Colonic mucosa (tissue), 4 donors: ENCODE results near the gene GUCA1C. TPM values are rescaled to one million over a fixed set of nuclear protein-coding genes. Genes with fewer than 3 reads are reported as not detected.

ENCODE experiments used
- DNase-seq: peaks from one replicate; pipeline ENCODE4 v3.0.0-alpha.2; 2020
- H3K27ac ChIP-seq: fragments of 200-600 bp; one replicate; pipeline ENCODE4 v1.8.0; 2021
- H3K27me3 ChIP-seq: fragments of 200-600 bp; one replicate; pipeline ENCODE4 v1.8.0; 2021
- H3K36me3 ChIP-seq: fragments of 200-600 bp; one replicate; pipeline ENCODE4 v1.8.0; 2021
- H3K4me1 ChIP-seq: fragments of 200-600 bp; one replicate; pipeline ENCODE4 v1.8.0; 2021; ENCODE audit warnings: mild to moderate bottlenecking
- H3K4me3 ChIP-seq: fragments of 200-600 bp; one replicate; pipeline ENCODE4 v1.8.0; 2021
- H3K9ac ChIP-seq, 2 donors: one replicate each; pipeline ENCODE4 v1.7.0; 2013; ENCODE audit warnings: control low read depth in 2 of 2, low read depth in 2 of 2, low read length in 2 of 2
- H3K9me3 ChIP-seq: fragments of 200-600 bp; one replicate; pipeline ENCODE4 v1.8.0; 2021
- CTCF ChIP-seq: fragments of 200-600 bp; IDR thresholded peaks from one replicate; pipeline ENCODE4 v1.8.0; 2022; ENCODE audit warnings: antibody characterized with exemption, mild to moderate bottlenecking
- intact Hi-C: fragments of 100-400 bp; cut with DNase I; formaldehyde crosslinking; loops from one replicate; pipeline ENCODE4 v1.14.1; 2022
- total RNA-seq, 2 donors: library from RNA; stranded (reverse); fragmentation: NEBNext Ultra II Directional in 1 of 2; extraction: Animal tissue kit (Norgen Biotek cat#: 25700) in 1 of 2; gene quantifications; one replicate each; pipeline ENCODE4 v1.2.1, GENCODE V29; 2021
- donor health status: healthy.
- donor health status: DM: no; HTN: no; CAD: no.
- donor health status: DM: no; HTN: no; CAD: no.

The GUCA1C gene
- total RNA-seq, 2 donors from 2014 or later, result not detected

- DNase-seq, result no peak
- intact Hi-C loops, result no loop called here
- Histone ChIP-seq H3K4me3 (no peak overlapping the region), H3K27ac (no peak overlapping the region), H3K9me3 (no peaks in the 10 kb centered on the region), H3K4me1 (no peaks in the 10 kb centered on the region), H3K9ac (no peak overlapping the region), H3K27me3 (no peaks in the 10 kb centered on the region), H3K36me3 (no peaks in the 10 kb centered on the region)
- TF ChIP-seq CTCF, result no peak
Measured at GRCh38 chr3:108862865-108863798, 90.5 kb downstream of the GUCA1C start.

GRCh38 chr3:108861401-108861800 is 92.3 kb downstream of the GUCA1C start:
- no peaks in the 10 kb centered on the region for H3K36me3 ChIP-seq
- H3K9ac ChIP-seq, result no peak overlapping the region
- no peak overlapping the region for H3K27ac ChIP-seq
- intact Hi-C loops, result no loop called here
- no peaks in the 10 kb centered on the region for H3K27me3 ChIP-seq
- H3K4me1 ChIP-seq, result no peaks in the 10 kb centered on the region
- H3K9me3 ChIP-seq, result no peaks in the 10 kb centered on the region
- no peak for TF ChIP-seq CTCF
- no peak for DNase-seq
- no peak overlapping the region for H3K4me3 ChIP-seq

Other genes with a start within 250 kb of the GUCA1C start
- gene RETNLB, start 196.5 kb downstream of the GUCA1C start, total RNA-seq, result 100 to 1,000 TPM in 1 of 2 donors, 10 to 100 TPM in 1; 97.9 to 101 TPM
- gene TRAT1, start 131.1 kb downstream of the GUCA1C start, total RNA-seq, result under 1 TPM; 0.29 to 0.69 TPM
- gene MORC1, start 164.3 kb upstream of the GUCA1C start, total RNA-seq, result not detected
- gene C3orf85, start 182.8 kb upstream of the GUCA1C start, total RNA-seq, result 10 to 100 TPM; 10.5 to 18.8 TPM